C4-2B (cell line): ENCODE data around the gene NUP210.

Source experiments
- H3K27ac ChIP-seq: fragments of 450-650 bp; 2 replicates; pipeline ENCODE4 v1.5.1; 2017
- CTCF ChIP-seq: fragments of 450-650 bp; conservative IDR thresholded peaks from 2 replicates; pipeline ENCODE4 v1.5.1; 2017; ENCODE audit warnings: mild to moderate bottlenecking
- ZFX ChIP-seq: fragments of 450-650 bp; IDR thresholded peaks from 2 replicates; pipeline ENCODE4 v1.6.1; 2017

Gene NUP210

GRCh38 chr3:13349823-13350222 is 70.3 kb downstream of the NUP210 start:
- H3K27ac ChIP-seq, result no peak overlapping the region
- TF ChIP-seq ZFX (no peak), CTCF (no peak)

GRCh38 chr3:13348661-13349396 is 71.3 kb downstream of the NUP210 start:
- TF ChIP-seq ZFX (no peak), CTCF (no peak)
- H3K27ac ChIP-seq, result no peak overlapping the region

GRCh38 chr3:13348100-13348499 is 72.0 kb downstream of the NUP210 start:
- TF ChIP-seq CTCF (no peak), ZFX (no peak)
- H3K27ac ChIP-seq, result no peak overlapping the region

GRCh38 chr3:13347390-13347950 is 72.7 kb downstream of the NUP210 start:
- no peak overlapping the region for H3K27ac ChIP-seq

GRCh38 chr3:13346481-13347389 is 73.4 kb downstream of the NUP210 start:
- H3K27ac ChIP-seq, result no peak overlapping the region
- TF ChIP-seq ZFX (no peak), CTCF (no peak)

More at GRCh38 chr3:13347390-13347950, 72.7 kb downstream of the NUP210 start:
- no peak for TF ChIP-seq ZFX
- TF ChIP-seq CTCF, result no peak

GRCh38 chr3:13345772-13346171 is 74.3 kb downstream of the NUP210 start:
- no peak overlapping the region for H3K27ac ChIP-seq
- no peak for TF ChIP-seq CTCF
- no peak for TF ChIP-seq ZFX

- TF ChIP-seq ZFX, result no peak
- TF ChIP-seq CTCF, result no peak
- no peak overlapping the region for H3K27ac ChIP-seq
Measured at GRCh38 chr3:13345284-13345683, 74.8 kb downstream of the NUP210 start.
